ENCODE data around the gene KHDC1. TPM values are rescaled to one million over a fixed set of nuclear protein-coding genes. Genes with fewer than 3 reads are reported as not detected.

KHDC1 gene
- total RNA-seq, 1 donor from 2014 or later, result 5.3 TPM

- no peak for TF ChIP-seq CTCF (conservative IDR thresholded peaks at IDR 0.05)
- no peak for DNase-seq (ENCODE audit: extremely low spot score, unreplicated experiment)
- Mint-ChIP-seq H3K27ac (no peak overlapping the region), H3K9me3 (no peaks in the 10 kb centered on the region), H3K36me3 (no peaks in the 10 kb centered on the region), H3K27me3 (no peaks in the 10 kb centered on the region), H3K4me3 (no peak overlapping the region), H3K4me1 (ENCODE audit: unreplicated experiment) (no peaks in the 10 kb centered on the region)
Measured at GRCh38 chr6:73227606-73228255, 35.3 kb downstream of the KHDC1 start.

GRCh38 chr6:73225396-73225795 is 37.6 kb downstream of the KHDC1 start, which contains the start of gene KHDC1L:
TSS of gene KHDC1L (minus strand) at chr6:73225496. CDS start at chr6:73225408, 88 bp downstream.
- no peaks in the 10 kb centered on the region for H3K27me3 Mint-ChIP-seq
- no peak within 1 kb of the TSS for H3K27ac Mint-ChIP-seq
- no peak for TF ChIP-seq CTCF (conservative IDR thresholded peaks at IDR 0.05)
- DNase-seq (ENCODE audit: extremely low spot score, unreplicated experiment), result no peak
- no peak within 1 kb of the TSS for H3K4me3 Mint-ChIP-seq
- no peaks in the 10 kb centered on the region for H3K9me3 Mint-ChIP-seq
- H3K4me1 Mint-ChIP-seq (ENCODE audit: unreplicated experiment), result no peaks in the 10 kb centered on the region
- no peaks in the 10 kb centered on the region for H3K36me3 Mint-ChIP-seq

GRCh38 chr6:73216859-73217258 is 46.1 kb downstream of the KHDC1 start:
- Mint-ChIP-seq H3K4me3 (no peak overlapping the region), H3K36me3 (no peaks in the 10 kb centered on the region), H3K9me3 (no peaks in the 10 kb centered on the region), H3K27ac (no peak overlapping the region), H3K4me1 (ENCODE audit: unreplicated experiment) (no peaks in the 10 kb centered on the region), H3K27me3 (no peaks in the 10 kb centered on the region)
- TF ChIP-seq CTCF (conservative IDR thresholded peaks at IDR 0.05), result no peak
- DNase-seq (ENCODE audit: extremely low spot score, unreplicated experiment), result no peak

GRCh38 chr6:73209117-73209516 is 53.9 kb downstream of the KHDC1 start:
- H3K9me3 Mint-ChIP-seq, result peaks cover 7% of the 10 kb centered on the region
- H3K27ac Mint-ChIP-seq, result no peak overlapping the region
- H3K27me3 Mint-ChIP-seq, result no peaks in the 10 kb centered on the region

GRCh38 chr6:73207221-73207837 is 55.7 kb downstream of the KHDC1 start:
- Mint-ChIP-seq H3K9me3 (peaks cover 7% of the 10 kb centered on the region), H3K36me3 (no peaks in the 10 kb centered on the region)
- no peak for TF ChIP-seq CTCF (conservative IDR thresholded peaks at IDR 0.05)

More at GRCh38 chr6:73209117-73209516, 53.9 kb downstream of the KHDC1 start:
- no peaks in the 10 kb centered on the region for H3K4me1 Mint-ChIP-seq (ENCODE audit: unreplicated experiment)
- no peak overlapping the region for H3K4me3 Mint-ChIP-seq
- no peaks in the 10 kb centered on the region for H3K36me3 Mint-ChIP-seq
- TF ChIP-seq CTCF (conservative IDR thresholded peaks at IDR 0.05), result no peak
- DNase-seq (ENCODE audit: extremely low spot score, unreplicated experiment), result no peak

More at GRCh38 chr6:73207221-73207837, 55.7 kb downstream of the KHDC1 start:
- H3K4me1 Mint-ChIP-seq (ENCODE audit: unreplicated experiment), result no peaks in the 10 kb centered on the region
- H3K27me3 Mint-ChIP-seq, result no peaks in the 10 kb centered on the region
- H3K27ac Mint-ChIP-seq, result no peak overlapping the region
- no peak for DNase-seq (ENCODE audit: extremely low spot score, unreplicated experiment)
- no peak overlapping the region for H3K4me3 Mint-ChIP-seq
